Small intestine (tissue), 7 donors: ENCODE data around the gene NSRP1. TPM values are rescaled to one million over a fixed set of nuclear protein-coding genes. Genes with fewer than 3 reads are reported as not detected.

Source experiments
- DNase-seq, 2 donors: peaks; one replicate each; pipeline versions ENCODE4 v3.0.0 to v3.0.0-alpha.2; 2013
- FAIRE-seq: peaks from 2 replicates; lab custom pipeline; 2012; peaks lifted over from hg19 to GRCh38; lab: Jason Lieb, UNC
- H3K27ac ChIP-seq, 3 donors: one replicate each; pipeline ENCODE4 v1.5.1; 2013; ENCODE audit warnings: low read length in 2 of 3, mild to moderate bottlenecking in 2 of 3, control low read depth in 1 of 3, inconsistent platforms in 1 of 3, low read depth in 1 of 3, moderate library complexity in 1 of 3
- H3K27me3 ChIP-seq, 3 donors: one replicate each; pipeline ENCODE4 v1.6.1; 2013; ENCODE audit warnings: low read length in 3 of 3, inconsistent platforms in 1 of 3; ENCODE audit not compliant: control insufficient read depth in 3 of 3, insufficient read depth in 3 of 3
- H3K36me3 ChIP-seq, 3 donors: one replicate each; pipeline ENCODE4 v1.6.1; 2013; ENCODE audit warnings: low read length in 3 of 3, inconsistent platforms in 1 of 3, low read depth in 1 of 3, mild to moderate bottlenecking in 1 of 3, moderate library complexity in 1 of 3; ENCODE audit not compliant: control insufficient read depth in 3 of 3, insufficient read depth in 2 of 3
- H3K4me1 ChIP-seq, 3 donors: one replicate each; pipeline ENCODE4 v1.6.1; 2013; ENCODE audit warnings: low read length in 2 of 3, inconsistent platforms in 1 of 3, low read depth in 1 of 3, mild to moderate bottlenecking in 1 of 3, moderate library complexity in 1 of 3; ENCODE audit not compliant: control insufficient read depth in 3 of 3, insufficient read depth in 2 of 3
- H3K4me3 ChIP-seq, 3 donors: one replicate each; pipeline ENCODE4 v1.5.1; 2013; ENCODE audit warnings: low read length in 3 of 3, control low read depth in 1 of 3, inconsistent platforms in 1 of 3, low read depth in 1 of 3, mild to moderate bottlenecking in 1 of 3, moderate library complexity in 1 of 3
- H3K9me3 ChIP-seq, 2 donors: one replicate each; pipeline ENCODE4 v1.6.1; 2013; ENCODE audit warnings: low read depth in 1 of 2, low read length in 1 of 2; ENCODE audit not compliant: control insufficient read depth in 2 of 2, insufficient read depth in 1 of 2
- WGBS, 3 donors: extraction: QIAGEN DNeasy Blood & Tissue Kit; methylation state at CpG; one replicate each; pipeline ENCODE4 v1.1.7; 2013; 5-methylcytosine and 5-hydroxymethylcytosine counted together
- polyA plus RNA-seq, 4 donors: library from polyadenylated mRNA; stranded (reverse) in 3 of 4; unstranded in 1 of 4; fragments of 200-250 nt in 3 of 4; fragments of 120-200 nt in 1 of 4; gene quantifications; one replicate each; pipeline versions ENCODE4 v1.2.1 to v1.2.3, GENCODE V29; 2013
- donor health status: healthy with polysubstance abuse.
- donor health status: control.
- donor health status: control.
- donor health status: Bipolar disorder and iron deficiency.
- donor health status: healthy.

The NSRP1 gene
- polyA plus RNA-seq, 4 donors = 22.1 to 30.0 (median 26.4) TPM

GRCh38 chr17:30210901-30211300 is 94.3 kb downstream of the NSRP1 start:
- Histone ChIP-seq H3K27me3 (no peaks in the 10 kb centered on the region), H3K36me3 (peaks cover 0 to 48% (median 0%) of the 10 kb centered on the region in 3 donors), H3K4me3 (no peak overlapping the region), H3K27ac (no peak overlapping the region), H3K4me1 (no peaks in the 10 kb centered on the region), H3K9me3 (no peaks in the 10 kb centered on the region)
- 92 to 99% (median 94%) methylated on average over 10 of the region's 10 CpGs for WGBS, 3 donors
- no peak for DNase-seq
- FAIRE-seq = no peak

DNA sequence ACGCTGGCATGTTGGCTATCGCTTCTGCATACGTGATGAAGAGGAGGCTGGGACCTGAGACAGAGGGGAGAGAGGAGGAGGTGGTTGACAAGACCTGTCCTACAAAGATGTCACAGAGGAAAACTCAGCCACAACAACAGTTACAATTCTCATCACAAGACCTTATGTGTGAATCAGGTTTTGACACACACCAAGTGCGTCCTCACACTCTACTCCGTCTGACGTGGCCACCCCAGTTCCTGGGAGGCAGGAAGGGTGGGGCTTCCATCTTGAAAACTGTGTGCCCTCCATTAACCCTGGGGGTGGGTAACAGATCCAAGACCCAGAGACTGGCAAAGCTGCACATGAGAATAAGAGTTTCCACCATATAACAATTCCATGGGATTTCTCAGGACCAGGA is 94.8 kb downstream of the NSRP1 start:
- Histone ChIP-seq H3K36me3 (peaks cover 0 to 48% (median 0%) of the 10 kb centered on the region in 3 donors), H3K27me3 (no peaks in the 10 kb centered on the region), H3K27ac (no peak overlapping the region), H3K9me3 (no peaks in the 10 kb centered on the region), H3K4me1 (no peaks in the 10 kb centered on the region), H3K4me3 (no peak overlapping the region)
- FAIRE-seq (no peak), DNase-seq (no peak)
- WGBS, 3 donors = 84 to 94% (median 84%) methylated on average over 6 of the region's 6 CpGs

DNA sequence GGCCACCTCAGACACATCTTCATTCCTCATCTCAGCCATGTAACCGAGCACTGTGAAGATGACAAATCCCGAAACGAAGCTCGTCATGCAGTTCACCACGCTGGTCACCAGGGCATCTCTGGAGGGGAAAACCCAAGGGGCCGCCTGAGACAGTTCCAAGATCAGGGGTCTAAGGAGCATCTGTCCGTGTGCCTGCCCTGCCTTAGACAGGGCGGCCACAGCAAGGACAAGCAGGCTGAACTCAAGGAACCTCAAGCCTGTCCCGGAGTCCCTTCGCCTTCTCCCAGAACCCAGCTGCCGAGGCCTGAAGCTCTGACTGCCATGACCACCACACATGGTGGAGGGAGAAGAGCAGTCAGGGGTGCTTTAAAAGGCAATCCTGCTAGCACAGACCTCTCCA is 96.1 kb downstream of the NSRP1 start:
- FAIRE-seq = no peak
- no peaks in the 10 kb centered on the region for H3K27me3 ChIP-seq
- no peaks in the 10 kb centered on the region for H3K9me3 ChIP-seq
- DNase-seq = no peak
- H3K27ac ChIP-seq = no peak overlapping the region
- WGBS, 3 donors = 82 to 89% (median 87%) methylated on average over 11 of the region's 11 CpGs
- no peak overlapping the region for H3K4me3 ChIP-seq
- H3K36me3 ChIP-seq = peaks cover 0 to 52% (median 2%) of the 10 kb centered on the region in 3 donors
- no peaks in the 10 kb centered on the region for H3K4me1 ChIP-seq

GRCh38 chr17:30217054-30217453 is 100.4 kb downstream of the NSRP1 start:
- no peak overlapping the region for H3K27ac ChIP-seq
- WGBS, 3 donors = 95 to 99% (median 98%) methylated on average over 6 of the region's 6 CpGs
- H3K27me3 ChIP-seq = no peaks in the 10 kb centered on the region
- H3K4me1 ChIP-seq = peaks cover 0 to 27% (median 2%) of the 10 kb centered on the region in 3 donors
- peaks cover 0 to 36% (median 2%) of the 10 kb centered on the region in 3 donors for H3K36me3 ChIP-seq
- DNase-seq (no peak), FAIRE-seq (no peak)
- H3K4me3 ChIP-seq = no peak overlapping the region
- no peaks in the 10 kb centered on the region for H3K9me3 ChIP-seq

DNA sequence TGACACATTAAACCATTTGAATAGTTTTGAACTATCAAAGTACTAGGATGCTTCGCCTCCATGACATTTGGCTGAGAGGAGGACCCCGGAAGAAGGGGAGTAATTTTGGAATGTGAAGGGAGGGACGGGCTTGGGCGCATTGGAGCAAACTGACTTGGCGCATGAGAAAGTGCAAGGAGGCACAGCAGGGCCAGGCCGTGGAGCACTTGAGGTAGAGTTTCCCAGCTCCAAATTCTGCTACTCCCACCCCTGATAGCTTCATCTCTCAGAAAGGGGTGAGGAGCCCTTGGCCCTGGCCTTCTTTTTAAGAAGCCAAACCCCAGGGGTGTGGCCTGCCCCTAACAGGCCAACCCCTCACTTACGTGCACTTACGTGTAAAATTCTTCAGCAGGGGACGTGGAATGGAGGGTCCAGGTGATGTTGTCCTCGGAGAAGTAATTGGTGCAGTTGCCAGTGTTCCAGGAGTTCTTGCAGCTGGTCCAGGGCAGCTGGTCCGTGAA is 101.2 kb downstream of the NSRP1 start:
- peaks cover 0 to 31% (median 2%) of the 10 kb centered on the region in 3 donors for H3K36me3 ChIP-seq
- no peak overlapping the region for H3K27ac ChIP-seq
- no peaks in the 10 kb centered on the region for H3K9me3 ChIP-seq
- FAIRE-seq (no peak), DNase-seq (no peak)
- no peak overlapping the region for H3K4me3 ChIP-seq
- no peaks in the 10 kb centered on the region for H3K27me3 ChIP-seq
- 93 to 97% (median 96%) methylated on average over 11 of the region's 11 CpGs for WGBS, 3 donors
- peaks cover 0 to 32% (median 2%) of the 10 kb centered on the region in 3 donors for H3K4me1 ChIP-seq

- WGBS, 3 donors = 83 to 91% (median 86%) methylated on average over 9 of the region's 9 CpGs
- H3K9me3 ChIP-seq = no peaks in the 10 kb centered on the region
- peaks cover 0 to 41% (median 6%) of the 10 kb centered on the region in 3 donors for H3K4me1 ChIP-seq
- no peaks in the 10 kb centered on the region for H3K27me3 ChIP-seq
- FAIRE-seq (no peak), DNase-seq (no peak)
- no peak overlapping the region for H3K4me3 ChIP-seq
- peaks cover 0 to 26% (median 2%) of the 10 kb centered on the region in 3 donors for H3K36me3 ChIP-seq
- no peak overlapping the region for H3K27ac ChIP-seq
Measured at GRCh38 chr17:30218799-30219198, 102.2 kb downstream of the NSRP1 start.

GRCh38 chr17:30219315-30219714 is 102.7 kb downstream of the NSRP1 start:
- Histone ChIP-seq H3K27me3 (no peaks in the 10 kb centered on the region), H3K4me1 (peaks cover 0 to 45% (median 6%) of the 10 kb centered on the region in 3 donors), H3K9me3 (no peaks in the 10 kb centered on the region), H3K4me3 (no peak overlapping the region), H3K27ac (peak overlapping the region in 1 of 3 donors; percentile 75), H3K36me3 (peaks cover 0 to 24% (median 2%) of the 10 kb centered on the region in 3 donors)
- FAIRE-seq = no peak
- no peak for DNase-seq
- 55 to 81% (median 73%) methylated on average over 4 of the region's 4 CpGs for WGBS, 3 donors

DNA sequence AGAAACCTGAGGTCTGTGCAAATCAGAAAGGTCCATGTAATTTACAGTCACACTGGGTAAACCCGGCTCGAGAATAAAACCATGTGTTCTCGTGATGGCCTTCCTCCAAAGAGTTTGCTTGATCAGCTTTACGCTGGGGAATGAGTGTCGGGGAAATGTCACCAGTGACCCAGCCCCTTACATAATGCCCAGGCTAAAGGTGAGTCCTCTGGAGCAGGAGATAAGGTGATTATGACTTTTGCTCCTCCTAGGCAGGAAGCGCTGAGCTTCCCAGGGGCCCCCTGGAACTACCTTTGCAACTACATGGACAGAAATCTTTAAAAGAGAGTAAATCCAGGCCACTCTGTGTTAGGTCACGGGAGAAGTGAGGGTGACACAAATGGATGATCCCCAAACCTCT is 103.2 kb downstream of the NSRP1 start:
- no peak overlapping the region for H3K4me3 ChIP-seq
- FAIRE-seq (no peak), DNase-seq (peak; percentile 85 to 86)
- WGBS, 3 donors = 27 to 56% (median 40%) methylated on average over 7 of the region's 7 CpGs
- H3K27me3 ChIP-seq = no peaks in the 10 kb centered on the region
- H3K9me3 ChIP-seq = no peaks in the 10 kb centered on the region
- H3K4me1 ChIP-seq = peaks cover 0 to 51% (median 6%) of the 10 kb centered on the region in 3 donors
- peak overlapping the region in 2 of 3 donors; percentile 59 to 75 for H3K27ac ChIP-seq
- peaks cover 0 to 24% (median 2%) of the 10 kb centered on the region in 3 donors for H3K36me3 ChIP-seq

DNA sequence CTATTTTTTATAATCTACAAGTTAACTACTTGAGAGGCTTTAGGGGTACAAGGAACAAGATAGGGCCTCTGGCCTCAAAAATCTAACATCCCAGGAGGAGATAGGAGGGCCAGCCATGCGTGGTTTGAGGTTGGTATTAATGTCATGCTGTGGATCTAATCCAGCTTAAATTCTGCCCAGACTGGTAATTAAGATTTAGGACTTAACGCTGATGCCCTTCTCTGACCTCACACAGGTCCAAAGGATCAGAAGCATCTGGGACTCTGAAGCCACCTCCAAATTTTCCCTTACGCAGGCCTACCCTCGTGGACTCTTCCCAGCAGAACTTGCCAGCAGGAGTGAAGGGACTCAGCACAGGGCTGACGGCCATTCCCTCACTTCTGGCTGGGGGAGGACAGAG is 103.8 kb downstream of the NSRP1 start:
- FAIRE-seq (no peak), DNase-seq (no peak)
- Histone ChIP-seq H3K27me3 (no peaks in the 10 kb centered on the region), H3K4me1 (peaks cover under 1 to 56% (median 10%) of the 10 kb centered on the region in 3 donors), H3K36me3 (peaks cover 0 to 20% (median 2%) of the 10 kb centered on the region in 3 donors), H3K9me3 (no peaks in the 10 kb centered on the region), H3K27ac (peak overlapping the region in 2 of 3 donors; percentile 59 to 75), H3K4me3 (no peak overlapping the region)
- 78 to 83% (median 81%) methylated on average over 5 of the region's 5 CpGs for WGBS, 3 donors
